NCI-H526 (cell line): ENCODE measurements around the gene CCDC158.
A peak's percentile ranks its signal among the peaks of the same experiment; 100 is the strongest.
"Not testable (repeated sequence)": the region's sequence is repeated elsewhere in the genome, so short reads cannot be mapped to it uniquely, and the experiment has no call there.

Source experiments
- DNase-seq, 2 experiments: peaks; one replicate each; lab custom pipeline; 2025; lab: John Stamatoyannopoulos, UW

The CCDC158 gene

GRCh38 chr4:76311896-76312331 lies 109.0 kb downstream of the CCDC158 start:
- DNase-seq, result no peak

- no peak for DNase-seq
Observed at GRCh38 chr4:76310683-76311082, 110.3 kb downstream of the CCDC158 start.

DNA sequence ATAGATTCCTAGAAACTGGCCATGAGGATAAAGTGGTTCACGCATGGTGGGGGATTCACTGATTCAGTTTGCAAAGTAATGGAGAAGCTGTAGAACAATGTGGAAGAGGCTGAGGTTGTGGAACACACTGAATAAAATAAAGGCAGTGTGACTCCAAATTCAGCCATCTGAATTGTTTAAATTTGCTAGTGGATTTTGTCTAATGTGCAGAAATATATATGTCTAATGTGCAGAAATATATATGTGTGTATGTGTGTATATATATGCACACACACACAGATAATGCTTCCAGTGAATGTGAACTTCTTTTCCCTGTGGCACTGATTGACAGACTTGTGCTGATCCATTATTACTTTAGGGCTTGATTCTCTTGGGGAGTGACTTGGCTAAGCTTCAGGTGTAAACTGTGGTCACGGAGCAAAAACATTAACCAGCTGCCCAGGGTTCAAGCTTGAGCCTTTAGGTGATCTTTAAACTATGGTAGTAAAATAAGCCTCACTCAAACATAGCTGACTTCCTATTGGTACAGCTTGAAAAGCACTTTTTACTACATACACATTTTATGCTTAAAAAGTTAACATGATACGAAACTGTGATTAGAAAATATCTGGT lies 110.9 kb downstream of the CCDC158 start:
- no peak for DNase-seq

DNA sequence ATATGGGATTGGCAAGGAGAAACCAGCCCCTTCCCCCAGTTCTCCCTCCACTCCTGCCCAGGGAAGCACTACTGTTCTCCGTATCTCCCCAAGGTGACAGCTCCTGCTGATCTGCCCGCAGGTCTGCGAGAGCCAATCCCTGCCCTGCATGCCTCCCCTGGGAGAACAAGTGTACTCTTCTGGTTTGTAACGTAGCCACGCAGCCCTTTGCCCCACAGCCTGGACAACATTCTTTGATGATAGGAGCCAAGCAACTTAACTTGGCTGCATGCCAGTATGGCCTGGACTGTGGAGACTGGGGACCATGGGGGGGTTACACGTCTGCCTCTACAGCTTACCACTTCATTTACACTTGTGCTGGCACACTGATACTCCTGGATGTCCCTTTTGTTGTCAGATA lies 112.4 kb downstream of the CCDC158 start:
- no peak for DNase-seq

DNA sequence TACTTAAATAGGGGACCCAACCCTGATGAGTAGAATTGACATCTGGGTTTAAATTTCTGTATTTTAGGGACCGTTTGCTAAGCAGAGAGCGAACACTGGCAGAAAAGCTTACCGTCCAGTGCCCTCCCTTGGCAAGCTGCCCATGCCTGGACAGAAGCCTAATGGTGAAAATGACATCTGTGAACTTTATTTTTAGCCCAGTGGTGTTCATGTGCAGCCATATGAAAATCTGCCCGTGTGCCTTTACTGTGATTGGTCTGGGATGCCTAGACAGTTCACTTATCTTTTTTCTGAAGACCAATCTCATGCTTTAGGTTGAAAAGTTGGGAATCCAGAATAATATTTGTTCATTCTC lies 113.3 kb downstream of the CCDC158 start:
- DNase-seq, result no peak

GRCh38 chr4:76306882-76307659 lies 113.9 kb downstream of the CCDC158 start:
- peak; percentile 6 to 58 for DNase-seq

- peak; percentile 39 to 73 for DNase-seq
Observed at GRCh38 chr4:76305971-76306881, 114.7 kb downstream of the CCDC158 start, which contains the start of gene STBD1. Gene STBD1 (plus strand): TSS chr4:76306733. CDS start chr4:76306770, 37 bp downstream.

- no peak for DNase-seq
Observed at GRCh38 chr4:76305033-76305687, 115.8 kb downstream of the CCDC158 start.

DNA sequence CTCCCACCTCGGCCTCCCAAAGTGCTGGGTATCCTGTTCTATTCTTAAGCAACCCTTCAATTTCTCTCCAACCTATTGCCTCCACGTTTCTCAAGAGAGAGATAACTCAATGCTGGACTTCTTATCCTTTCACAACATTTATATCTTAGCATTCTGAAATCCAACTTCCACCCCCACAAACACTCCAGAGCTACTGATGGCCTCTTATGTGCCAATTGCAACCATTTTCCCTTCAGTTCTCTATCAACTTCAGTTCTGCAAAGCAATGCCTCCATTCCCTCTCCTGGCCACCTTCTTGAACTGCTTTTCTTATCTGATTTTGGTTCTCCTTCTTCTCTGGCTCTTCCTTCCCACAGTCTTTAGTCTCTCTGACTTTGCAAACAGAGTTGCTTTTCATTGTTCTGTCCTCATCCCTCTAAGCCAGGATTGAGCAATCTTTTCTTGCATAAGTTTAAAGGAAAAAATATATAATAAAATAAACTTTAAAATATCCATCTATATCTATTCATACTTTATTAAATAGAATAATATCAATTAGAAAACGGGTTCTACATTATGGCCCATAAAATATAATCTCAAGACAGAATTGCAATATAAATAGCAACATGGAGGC lies 118.0 kb downstream of the CCDC158 start:
- DNase-seq, result no peak

DNA sequence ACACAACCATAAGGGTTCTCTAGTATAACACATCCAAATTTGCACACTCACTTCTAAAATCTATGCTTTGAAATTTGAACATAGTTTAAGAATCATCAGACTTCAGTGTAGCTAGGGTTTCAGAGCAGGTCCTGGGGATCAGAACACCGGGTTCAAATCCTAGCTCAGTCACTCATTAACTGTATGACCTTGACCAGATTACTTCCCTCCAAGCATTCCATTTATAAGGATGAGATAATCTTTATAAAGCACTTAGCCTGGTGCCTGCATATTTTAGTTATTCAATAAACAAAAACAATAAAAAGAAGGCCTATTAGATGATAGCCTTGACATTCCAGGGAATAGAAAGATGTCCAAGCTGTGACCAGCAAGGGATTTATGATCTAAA lies 119.2 kb downstream of the CCDC158 start:
- no peak for DNase-seq

DNA sequence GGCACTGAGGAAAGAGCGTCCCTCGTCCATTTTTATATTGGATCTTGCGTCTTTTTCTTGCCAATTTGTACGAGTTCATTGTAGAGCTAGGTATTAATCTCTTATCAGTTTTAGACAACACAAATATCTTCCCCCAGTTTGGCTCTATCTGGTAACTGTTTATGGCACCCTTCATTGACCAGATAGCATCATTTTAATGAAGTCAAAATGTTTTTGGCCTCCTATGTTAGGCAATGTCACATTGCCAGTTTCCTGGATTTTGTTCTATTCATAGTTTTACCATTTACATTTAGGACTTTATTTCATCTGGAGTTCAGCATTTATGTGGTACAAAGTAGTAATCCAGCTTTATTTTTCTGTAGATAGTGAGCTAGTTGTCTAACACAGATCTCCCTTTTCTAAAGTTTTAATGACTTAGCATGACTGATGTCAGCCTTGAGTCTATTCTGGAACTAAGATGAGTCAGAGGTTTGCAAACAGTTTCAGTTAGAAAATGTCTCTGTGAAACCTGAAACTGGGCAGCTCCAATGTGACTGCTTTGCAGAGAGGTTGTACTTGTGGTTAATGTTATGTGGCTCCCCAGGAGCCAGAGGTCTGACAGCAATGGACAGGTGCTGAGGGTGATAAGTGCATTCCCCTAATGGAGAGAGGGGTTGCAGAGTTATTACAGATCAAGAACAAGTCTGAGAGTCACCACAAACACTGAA lies 119.7 kb downstream of the CCDC158 start:
- DNase-seq, result no peak

GRCh38 chr4:76300012-76300411 lies 120.9 kb downstream of the CCDC158 start:
- no peak for DNase-seq

DNA sequence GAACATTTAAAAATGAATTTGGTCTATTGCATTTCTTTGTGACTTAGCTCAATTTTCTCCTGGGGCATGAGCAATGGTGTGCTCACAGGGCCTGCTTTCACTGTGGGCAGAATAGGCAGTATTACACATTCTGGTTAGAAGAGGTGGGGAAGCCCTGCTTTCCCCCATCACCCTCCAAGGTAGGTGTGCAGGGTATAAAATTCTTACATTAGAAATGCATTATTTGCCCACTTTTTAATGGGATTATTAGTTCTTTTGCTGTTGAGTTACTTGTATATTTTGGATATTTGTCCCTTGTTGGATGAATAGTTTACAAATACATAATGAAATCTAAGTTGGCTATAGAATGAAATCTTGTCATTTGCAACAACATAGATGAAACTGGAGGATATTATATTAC lies 122.7 kb downstream of the CCDC158 start:
- DNase-seq, result no peak

- no peak for DNase-seq
Observed at GRCh38 chr4:76296286-76296820, 124.6 kb downstream of the CCDC158 start.

DNA sequence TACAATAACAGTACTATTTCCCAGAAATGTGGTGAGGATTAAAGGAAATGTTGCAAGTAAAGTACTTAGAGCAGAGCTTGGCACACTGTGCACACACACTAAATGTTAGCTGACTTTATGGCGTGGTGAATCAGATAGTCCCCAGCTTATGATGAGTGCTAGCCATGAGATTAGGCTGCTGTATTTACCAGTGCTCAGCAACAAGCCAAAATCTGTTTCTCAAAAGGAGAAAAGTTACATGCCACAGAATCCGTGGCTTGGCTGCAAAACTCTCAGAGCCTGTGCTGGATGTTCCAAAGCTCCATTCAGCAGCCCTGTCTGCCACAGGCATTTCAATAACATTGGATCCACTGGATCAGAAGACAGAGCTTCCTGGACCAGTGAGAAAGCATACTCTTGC lies 127.2 kb downstream of the CCDC158 start:
- DNase-seq, result no peak

- no peak for DNase-seq
Observed at GRCh38 chr4:76292730-76293129, 128.2 kb downstream of the CCDC158 start.

- DNase-seq, result not testable (repeated sequence)
Observed at GRCh38 chr4:76287811-76288210, 133.1 kb downstream of the CCDC158 start.

GRCh38 chr4:76283900-76284299 lies 137.0 kb downstream of the CCDC158 start:
- no peak for DNase-seq

GRCh38 chr4:76282941-76283689 lies 137.8 kb downstream of the CCDC158 start:
- DNase-seq, result no peak

GRCh38 chr4:76281594-76281993 lies 139.3 kb downstream of the CCDC158 start:
- DNase-seq, result not testable (repeated sequence)
